Peyer's patch (tissue), 4 donors: Measurements from ENCODE around the gene ZNF593. TPM values are rescaled to one million over a fixed set of nuclear protein-coding genes. Genes with fewer than 3 reads are reported as not detected.
A peak's percentile ranks its signal among the peaks of the same experiment; 100 is the strongest.

ENCODE experiments used
- DNase-seq, 3 donors: peaks; one replicate each; pipeline ENCODE4 v3.0.0-alpha.2; 2017 to 2019
- H3K27ac ChIP-seq, 4 donors: fragments of 200-600 bp; sonication (generic); one replicate each; pipeline ENCODE4 v1.5.1; 2016 to 2019
- H3K27me3 ChIP-seq, 2 donors: fragments of 200-600 bp; sonication (generic); one replicate each; pipeline ENCODE4 v1.5.1; 2019
- H3K36me3 ChIP-seq, 3 donors: fragments of 200-600 bp; sonication (generic); one replicate each; pipeline ENCODE4 v1.5.1; 2016 to 2019
- H3K4me1 ChIP-seq, 4 donors: fragments of 200-600 bp; sonication (generic); one replicate each; pipeline ENCODE4 v1.5.1; 2016 to 2019
- H3K4me3 ChIP-seq, 4 donors: fragments of 200-600 bp; sonication (generic); 1 replicate in 3 of 4; 2 replicates in 1 of 4; pipeline ENCODE4 v1.5.1; 2016 to 2019; ENCODE audit warnings: mild to moderate bottlenecking in 1 of 4
- H3K9me3 ChIP-seq, 4 donors: fragments of 200-600 bp; sonication (generic); one replicate each; pipeline ENCODE4 v1.5.1; 2016 to 2019; ENCODE audit warnings: mild to moderate bottlenecking in 1 of 4
- CTCF ChIP-seq, 6 experiments: fragments of 450-650 bp in 4 of 6; fragments of 200-600 bp in 2 of 6; sonication (generic) in 1 of 6; IDR thresholded peaks; one replicate each; pipeline ENCODE4 v1.5.1; 2017 to 2019; ENCODE audit warnings: antibody characterized with exemption in 6 of 6, mild to moderate bottlenecking in 3 of 6, moderate library complexity in 1 of 6
- POLR2A ChIP-seq, 2 donors: fragments of 450-650 bp; IDR thresholded peaks; one replicate each; pipeline ENCODE4 v1.5.1; 2017; ENCODE audit warnings: antibody characterized with exemption in 2 of 2, mild to moderate bottlenecking in 2 of 2, moderate library complexity in 2 of 2
- total RNA-seq, 4 donors: library from RNA; depleted of rRNA; stranded (reverse); fragments of >200 nt; gene quantifications; one replicate each; pipeline ENCODE4 v1.1.0, GENCODE V29; 2016

ZNF593 gene
- total RNA-seq, 4 donors from 2014 or later: 11.7 to 19.5 (median 15.5) TPM

GRCh38 chr1:26158908-26159742 is 10.6 kb upstream of the ZNF593 start, which contains the start of gene FAM110D:
FAM110D (plus strand) TSS chr1:26159079; CDS start chr1:26161292, 2,213 bp downstream.
- TF ChIP-seq CTCF (IDR thresholded peaks at IDR 0.05): no peak
- TF ChIP-seq POLR2A (IDR thresholded peaks at IDR 0.05): no peak
- Histone ChIP-seq H3K4me3 (peak within 1 kb of the TSS in 2 of 4 donors; percentile 11 to 16), H3K27me3 (peaks cover 0 to 10% of the 10 kb centered on the region in 2 donors), H3K4me1 (peaks cover 3 to 18% (median 8%) of the 10 kb centered on the region in 4 donors), H3K27ac (no peak within 1 kb of the TSS), H3K9me3 (no peaks in the 10 kb centered on the region), H3K36me3 (no peaks in the 10 kb centered on the region)
- DNase-seq: peak in 1 of 3 donors; percentile 29

- Histone ChIP-seq H3K27me3 (peaks cover 0 to 10% of the 10 kb centered on the region in 2 donors), H3K4me3 (peak overlapping the region in 1 of 4 donors; percentile 16), H3K36me3 (no peaks in the 10 kb centered on the region), H3K27ac (no peak overlapping the region), H3K4me1 (peaks cover 3 to 18% (median 10%) of the 10 kb centered on the region in 4 donors), H3K9me3 (no peaks in the 10 kb centered on the region)
- DNase-seq: no peak
- TF ChIP-seq POLR2A (IDR thresholded peaks at IDR 0.05): no peak
- no peak for TF ChIP-seq CTCF (IDR thresholded peaks at IDR 0.05)
Measured at GRCh38 chr1:26159743-26160039, 10.0 kb upstream of the ZNF593 start.

- no peak for TF ChIP-seq CTCF (IDR thresholded peaks at IDR 0.05)
- TF ChIP-seq POLR2A (IDR thresholded peaks at IDR 0.05): no peak
- H3K9me3 ChIP-seq: no peaks in the 10 kb centered on the region
- H3K36me3 ChIP-seq: no peaks in the 10 kb centered on the region
- peaks cover 0 to 10% of the 10 kb centered on the region in 2 donors for H3K27me3 ChIP-seq
- peak overlapping the region in 1 of 4 donors; percentile 3 for H3K27ac ChIP-seq
- peak overlapping the region; percentile 24 to 59 (median 52) for H3K4me3 ChIP-seq
- no peak for DNase-seq
- H3K4me1 ChIP-seq: peaks cover 3 to 18% (median 10%) of the 10 kb centered on the region in 4 donors
Measured at GRCh38 chr1:26160527-26161414, 8.9 kb upstream of the ZNF593 start.

GRCh38 chr1:26161415-26162219 is 8.1 kb upstream of the ZNF593 start:
- H3K27ac ChIP-seq: no peak overlapping the region
- peak in 1 of 3 donors; percentile 65 for DNase-seq
- no peaks in the 10 kb centered on the region for H3K9me3 ChIP-seq
- H3K27me3 ChIP-seq: peaks cover 0 to 8% of the 10 kb centered on the region in 2 donors
- H3K36me3 ChIP-seq: no peaks in the 10 kb centered on the region
- H3K4me1 ChIP-seq: peaks cover 3 to 18% (median 10%) of the 10 kb centered on the region in 4 donors
- H3K4me3 ChIP-seq: peak overlapping the region; percentile 24 to 59 (median 52)
- TF ChIP-seq POLR2A (IDR thresholded peaks at IDR 0.05) (no peak), CTCF (IDR thresholded peaks at IDR 0.05) (peak in 2 of 6 experiments; percentile 14 to 37)

- Histone ChIP-seq H3K36me3 (no peaks in the 10 kb centered on the region), H3K27ac (no peak overlapping the region), H3K27me3 (peaks cover 0 to 5% of the 10 kb centered on the region in 2 donors), H3K9me3 (no peaks in the 10 kb centered on the region), H3K4me1 (peaks cover 3 to 18% (median 10%) of the 10 kb centered on the region in 4 donors), H3K4me3 (peak overlapping the region; percentile 24 to 59 (median 52))
- no peak for TF ChIP-seq POLR2A (IDR thresholded peaks at IDR 0.05)
- no peak for TF ChIP-seq CTCF (IDR thresholded peaks at IDR 0.05)
- no peak for DNase-seq
Measured at GRCh38 chr1:26162220-26162709, 7.4 kb upstream of the ZNF593 start.
